NB4 (cell line): ENCODE results near the gene CXCR4.

Source experiments
- DNase-seq: peaks from one replicate; pipeline ENCODE4 v3.0.0; 2010; ENCODE audit warnings: low read depth
- H3K4me3 ChIP-seq: one replicate; pipeline ENCODE4 v1.5.1; 2011; ENCODE audit warnings: mild to moderate bottlenecking, low read depth, low read length, moderate library complexity
- MYC ChIP-seq: IDR thresholded peaks from 2 replicates; pipeline ENCODE4 v1.6.1; 2011; ENCODE audit warnings: low read depth, low read length
- POLR2A ChIP-seq: IDR thresholded peaks from 2 replicates; pipeline ENCODE4 v1.6.1; 2011; ENCODE audit warnings: mild to moderate bottlenecking; ENCODE audit not compliant: insufficient read length; ENCODE audit errors: extremely low read depth
- TF ChIP-seq, protein P1 (sequence below): IDR thresholded peaks from 2 replicates; pipeline ENCODE4 v1.6.1; 2011; ENCODE audit warnings: low read depth, low read length
- TF ChIP-seq, protein P2 (sequence below): IDR thresholded peaks from one replicate; pipeline ENCODE4 v1.5.1; 2012; ENCODE audit warnings: low read depth, low read length

The CXCR4 gene

GRCh38 chr2:136117909-136118818 is at the start of gene CXCR4:
Gene CXCR4, minus strand, starts transcription at chr2:136118149. Its CDS starts 89 bp downstream, at chr2:136118060.
- peak; percentile 87 for DNase-seq
- H3K4me3 ChIP-seq = peak within 1 kb of the TSS; percentile 91
- TF ChIP-seq POLR2A = peak; percentile 98
- TF ChIP-seq, protein P1, sequence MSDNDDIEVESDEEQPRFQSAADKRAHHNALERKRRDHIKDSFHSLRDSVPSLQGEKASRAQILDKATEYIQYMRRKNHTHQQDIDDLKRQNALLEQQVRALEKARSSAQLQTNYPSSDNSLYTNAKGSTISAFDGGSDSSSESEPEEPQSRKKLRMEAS = no peak; the same call in 1 of the 2 replicates
- TF ChIP-seq MYC = no peak

DNA sequence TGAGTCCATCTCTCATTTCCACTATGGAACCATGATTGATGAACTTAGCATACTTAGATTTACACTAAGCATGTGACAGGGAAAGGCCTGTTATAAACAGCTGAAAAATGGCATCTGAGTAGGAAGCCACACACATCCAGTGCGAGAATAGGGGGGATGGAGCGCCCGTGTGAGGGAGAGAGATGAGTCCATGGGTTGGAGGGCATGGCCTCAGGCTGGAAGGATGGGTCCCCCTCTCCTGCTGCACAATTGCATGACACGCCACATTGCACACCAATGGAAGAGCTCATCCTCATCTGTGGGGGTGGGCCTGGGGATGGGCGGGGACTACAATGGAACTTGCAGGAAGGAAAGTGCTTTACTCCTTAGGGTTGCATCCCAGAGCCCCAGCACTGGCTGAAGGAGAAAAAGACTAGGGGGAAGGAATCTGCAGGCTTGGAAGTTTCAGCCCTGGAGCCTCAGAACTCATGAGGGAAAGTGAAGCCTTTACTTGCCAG is 46.4 kb upstream of the CXCR4 start:
- no peak overlapping the region for H3K4me3 ChIP-seq
- TF ChIP-seq POLR2A (no peak), MYC (no peak)
- TF ChIP-seq, protein P1 = no peak
- TF ChIP-seq, protein P2, sequence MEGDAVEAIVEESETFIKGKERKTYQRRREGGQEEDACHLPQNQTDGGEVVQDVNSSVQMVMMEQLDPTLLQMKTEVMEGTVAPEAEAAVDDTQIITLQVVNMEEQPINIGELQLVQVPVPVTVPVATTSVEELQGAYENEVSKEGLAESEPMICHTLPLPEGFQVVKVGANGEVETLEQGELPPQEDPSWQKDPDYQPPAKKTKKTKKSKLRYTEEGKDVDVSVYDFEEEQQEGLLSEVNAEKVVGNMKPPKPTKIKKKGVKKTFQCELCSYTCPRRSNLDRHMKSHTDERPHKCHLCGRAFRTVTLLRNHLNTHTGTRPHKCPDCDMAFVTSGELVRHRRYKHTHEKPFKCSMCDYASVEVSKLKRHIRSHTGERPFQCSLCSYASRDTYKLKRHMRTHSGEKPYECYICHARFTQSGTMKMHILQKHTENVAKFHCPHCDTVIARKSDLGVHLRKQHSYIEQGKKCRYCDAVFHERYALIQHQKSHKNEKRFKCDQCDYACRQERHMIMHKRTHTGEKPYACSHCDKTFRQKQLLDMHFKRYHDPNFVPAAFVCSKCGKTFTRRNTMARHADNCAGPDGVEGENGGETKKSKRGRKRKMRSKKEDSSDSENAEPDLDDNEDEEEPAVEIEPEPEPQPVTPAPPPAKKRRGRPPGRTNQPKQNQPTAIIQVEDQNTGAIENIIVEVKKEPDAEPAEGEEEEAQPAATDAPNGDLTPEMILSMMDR = no peak
- DNase-seq = no peak

- DNase-seq = no peak
- no peak for TF ChIP-seq POLR2A
- no peak for TF ChIP-seq MYC
- TF ChIP-seq, protein P2 = no peak
- TF ChIP-seq, protein P1 = no peak
- H3K4me3 ChIP-seq = no peak overlapping the region
Measured at GRCh38 chr2:136162438-136162837, 44.5 kb upstream of the CXCR4 start.

- no peak overlapping the region for H3K4me3 ChIP-seq
- DNase-seq = no peak
- TF ChIP-seq, protein P1 = no peak
- TF ChIP-seq MYC = no peak
- TF ChIP-seq POLR2A = no peak
- TF ChIP-seq, protein P2 = no peak
Measured at GRCh38 chr2:136156411-136156810, 38.5 kb upstream of the CXCR4 start.

DNA sequence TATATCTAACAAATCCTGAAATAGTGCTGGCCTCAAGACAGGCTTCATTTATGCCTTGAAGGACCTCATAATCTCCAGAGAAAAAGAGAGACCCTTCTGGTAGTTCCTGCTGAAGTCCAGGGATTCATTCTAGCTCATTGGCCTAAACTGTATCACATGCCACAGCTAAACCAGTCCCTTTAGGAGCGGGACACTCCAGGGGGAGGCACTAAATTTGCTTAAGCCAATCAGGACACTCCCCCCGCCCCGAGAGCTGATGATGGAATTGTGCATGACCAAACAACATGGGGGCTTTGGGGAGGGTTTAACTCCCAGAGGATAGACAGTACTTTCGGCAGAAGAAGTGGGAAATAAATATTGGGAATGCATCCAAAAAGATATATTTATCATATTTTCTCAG is 36.4 kb upstream of the CXCR4 start:
- H3K4me3 ChIP-seq = no peak overlapping the region
- DNase-seq = no peak
- TF ChIP-seq, protein P2 = no peak
- TF ChIP-seq POLR2A = no peak

DNA sequence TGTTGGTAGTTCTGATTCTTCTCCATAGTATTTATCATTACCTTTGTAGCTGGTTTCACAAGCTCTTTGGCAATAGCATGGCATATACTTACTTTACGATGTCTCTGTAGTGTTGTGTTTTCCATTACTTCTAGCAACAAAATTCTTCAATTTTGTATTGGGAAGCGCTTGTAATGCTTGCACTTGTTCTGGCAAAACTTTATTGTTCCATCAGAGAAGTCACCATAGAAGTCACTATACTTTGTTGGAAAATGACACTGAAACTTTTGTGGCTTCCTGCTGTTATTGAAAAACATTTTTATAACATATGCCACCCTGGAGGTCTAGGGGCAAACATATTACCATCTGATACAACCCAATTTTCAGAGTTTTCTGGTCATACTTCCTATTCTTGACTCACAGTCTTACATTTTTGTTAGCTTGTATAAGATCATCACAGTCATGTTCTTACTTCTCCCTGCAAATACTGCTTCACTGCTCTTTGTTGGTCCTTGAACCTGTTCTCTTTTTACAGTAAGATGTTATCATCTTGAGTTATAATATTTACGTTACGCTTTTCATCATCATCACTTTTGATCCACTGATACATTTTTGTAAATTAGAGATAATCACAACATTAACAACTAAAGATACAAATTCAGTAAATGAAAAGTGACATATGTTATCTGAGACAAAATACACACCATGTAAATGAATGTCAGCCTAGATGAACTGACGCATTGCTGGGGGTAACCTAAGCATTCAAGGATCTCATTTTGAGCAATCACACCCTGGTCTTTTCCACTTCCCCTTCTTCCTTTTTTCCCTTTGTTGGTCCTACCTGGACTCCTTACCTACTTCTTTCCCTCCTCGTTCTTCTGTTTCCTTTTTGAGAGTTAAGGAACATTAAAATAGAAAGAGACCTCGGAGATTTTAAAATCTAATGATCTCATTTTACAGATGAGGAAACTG is 33.3 kb upstream of the CXCR4 start:
- TF ChIP-seq, protein P2 = no peak
- TF ChIP-seq POLR2A = no peak
- TF ChIP-seq, protein P1 = no peak
- TF ChIP-seq MYC = no peak
- no peak for DNase-seq
- H3K4me3 ChIP-seq = no peak overlapping the region
